ENCODE measurements around the gene ZBTB24. TPM values are rescaled to one million over a fixed set of nuclear protein-coding genes. Genes with fewer than 3 reads are reported as not detected.
A peak's percentile ranks its signal among the peaks of the same experiment; 100 is the strongest.

The ZBTB24 gene
- 10 to 100 TPM; 19.5 to 19.9 TPM for total RNA-seq
- 7.5 TPM for polyA plus RNA-seq

- Mint-ChIP-seq H3K4me3 (peak within 1 kb of the TSS; percentile 92 to 99 (median 93)), H3K4me1 (peaks cover 41 to 52% (median 52%) of the 10 kb centered on the region in 3 donors), H3K27ac (peak within 1 kb of the TSS; percentile 83 to 95 (median 91)), H3K36me3 (peaks cover 10 to 38% (median 16%) of the 10 kb centered on the region in 3 donors), H3K9me3 (no peaks in the 10 kb centered on the region), H3K27me3 (no peaks in the 10 kb centered on the region)
- ChIA-PET CTCF (interaction anchor here (0.7 to 2.4 kb wide), 6 partner anchors 27 to 556 kb away, joined by 3 to 13 read pairs (median 7); partner anchors contain the start of genes AK9, CD164, FIG4 and PPIL6), POLR2A (interaction anchor here (0.7 to 2.8 kb wide), 7 partner anchors 8 to 1230 kb away, joined by 3 to 20 read pairs (median 5); partner anchors contain the start of genes CD164, MICAL1, PPIL6 and SMPD2)
- Histone ChIP-seq H3K36me3 (ENCODE audit: insufficient read depth, low read length) (peaks cover 3% of the 10 kb centered on the region), H3K4me3 (ENCODE audit: low read length) (peak within 1 kb of the TSS; percentile 88), H3K27ac (ENCODE audit: low read depth, low read length) (peak within 1 kb of the TSS; percentile 60), H3K4me1 (ENCODE audit: insufficient read depth, low read length) (peaks cover 42% of the 10 kb centered on the region), H3K27me3 (ENCODE audit: insufficient read depth, low read length, poor library complexity, severe bottlenecking) (no peaks in the 10 kb centered on the region), H3K9me3 (ENCODE audit: low read length) (no peaks in the 10 kb centered on the region)
- peak; percentile 85 to 93 (median 88) for DNase-seq
Measured at GRCh38 chr6:109482905-109483734, at the start of gene ZBTB24. Gene ZBTB24 (minus strand): TSS chr6:109483219. CDS start chr6:109482026, 1,193 bp downstream.

DNA sequence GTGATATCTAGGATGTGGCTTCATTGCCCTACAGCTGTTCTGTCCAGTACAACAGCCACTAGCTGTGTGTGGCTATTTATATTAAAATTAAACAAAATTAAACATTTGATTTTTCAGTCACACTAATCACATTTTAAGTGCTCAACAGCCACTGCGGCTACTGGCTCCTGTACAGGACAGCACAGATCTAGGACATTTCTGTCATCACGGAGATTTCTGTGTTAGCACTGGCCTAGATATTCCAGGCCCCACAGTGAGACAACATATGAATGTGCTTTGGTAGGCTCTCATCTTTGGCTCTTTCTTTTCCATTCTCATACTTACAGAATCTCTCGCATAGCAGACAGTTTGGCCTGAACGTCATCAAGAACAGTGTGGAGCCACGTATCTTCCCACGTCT is 48.4 kb upstream of the ZBTB24 start:
- Mint-ChIP-seq H3K9me3 (peaks cover 0 to 5% (median 2%) of the 10 kb centered on the region in 5 donors), H3K4me3 (no peak overlapping the region), H3K4me1 (peaks cover 0 to 4% (median 0%) of the 10 kb centered on the region in 3 donors), H3K27me3 (peaks cover 0 to 2% of the 10 kb centered on the region in 2 donors), H3K36me3 (peaks cover 0 to 3% (median 2%) of the 10 kb centered on the region in 3 donors), H3K27ac (peak overlapping the region in 2 of 8 donors; percentile 20 to 53)
- Histone ChIP-seq H3K9me3 (ENCODE audit: low read length) (no peaks in the 10 kb centered on the region), H3K4me3 (ENCODE audit: low read length) (no peak overlapping the region), H3K4me1 (ENCODE audit: insufficient read depth, low read length) (no peaks in the 10 kb centered on the region), H3K27me3 (ENCODE audit: insufficient read depth, low read length, poor library complexity, severe bottlenecking) (no peaks in the 10 kb centered on the region), H3K27ac (ENCODE audit: low read depth, low read length) (no peak overlapping the region), H3K36me3 (ENCODE audit: insufficient read depth, low read length) (no peaks in the 10 kb centered on the region)
- ChIA-PET CTCF (interaction anchor here (2.7 kb wide), 1 partner anchor 508 kb away, joined by 11 read pairs; no protein-coding TSS in a partner anchor), POLR2A (no interaction called here)
- DNase-seq: no peak

DNA sequence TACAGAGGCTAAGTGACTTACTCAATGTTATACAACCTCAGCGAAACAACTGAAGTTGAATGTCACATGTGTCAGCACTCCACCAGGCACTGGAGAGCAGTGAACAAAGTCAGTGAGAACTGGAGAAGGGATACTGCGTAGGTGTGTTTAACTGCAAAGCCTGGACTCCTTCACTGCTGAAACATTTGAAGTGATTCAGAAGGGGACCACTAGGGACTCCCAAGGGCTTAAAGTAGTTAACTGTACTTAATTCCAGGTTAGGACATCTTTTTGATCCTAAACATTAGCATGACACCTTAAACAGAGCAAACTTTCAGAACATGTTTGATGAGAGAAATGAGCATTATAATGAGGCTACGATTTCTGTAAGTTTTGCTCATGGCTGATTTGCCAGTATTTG is 45.0 kb upstream of the ZBTB24 start:
- H3K27ac Mint-ChIP-seq: no peak overlapping the region
- no peak for DNase-seq
- H3K36me3 ChIP-seq (ENCODE audit: insufficient read depth, low read length): no peaks in the 10 kb centered on the region
- H3K27ac ChIP-seq (ENCODE audit: low read depth, low read length): no peak overlapping the region
- peaks cover 3 to 7% (median 5%) of the 10 kb centered on the region in 5 donors for H3K9me3 Mint-ChIP-seq
- H3K4me1 Mint-ChIP-seq: peaks cover 0 to 4% (median 0%) of the 10 kb centered on the region in 3 donors
- ChIA-PET CTCF (interaction anchor here (4.1 kb wide), 1 partner anchor 511 kb away, joined by 29 read pairs; no protein-coding TSS in a partner anchor), POLR2A (no interaction called here)
- no peak overlapping the region for H3K4me3 Mint-ChIP-seq
- no peak overlapping the region for H3K4me3 ChIP-seq (ENCODE audit: low read length)
- H3K36me3 Mint-ChIP-seq: peaks cover 2 to 11% (median 3%) of the 10 kb centered on the region in 3 donors
- no peaks in the 10 kb centered on the region for H3K4me1 ChIP-seq (ENCODE audit: insufficient read depth, low read length)
- peaks cover 0 to 2% of the 10 kb centered on the region in 2 donors for H3K27me3 Mint-ChIP-seq
- H3K27me3 ChIP-seq (ENCODE audit: insufficient read depth, low read length, poor library complexity, severe bottlenecking): no peaks in the 10 kb centered on the region
- no peaks in the 10 kb centered on the region for H3K9me3 ChIP-seq (ENCODE audit: low read length)

- Mint-ChIP-seq H3K9me3 (peaks cover 3 to 7% (median 5%) of the 10 kb centered on the region in 5 donors), H3K4me1 (peaks cover 0 to 4% (median 0%) of the 10 kb centered on the region in 3 donors), H3K27ac (no peak overlapping the region), H3K36me3 (peaks cover 2 to 11% (median 3%) of the 10 kb centered on the region in 3 donors), H3K27me3 (peaks cover 0 to 2% of the 10 kb centered on the region in 2 donors), H3K4me3 (no peak overlapping the region)
- H3K36me3 ChIP-seq (ENCODE audit: insufficient read depth, low read length): no peaks in the 10 kb centered on the region
- no peaks in the 10 kb centered on the region for H3K9me3 ChIP-seq (ENCODE audit: low read length)
- ChIA-PET POLR2A (no interaction called here), CTCF (interaction anchor here (4.1 kb wide), 1 partner anchor 512 kb away, joined by 29 read pairs; no protein-coding TSS in a partner anchor)
- no peaks in the 10 kb centered on the region for H3K27me3 ChIP-seq (ENCODE audit: insufficient read depth, low read length, poor library complexity, severe bottlenecking)
- DNase-seq: peak; percentile 5 to 53 (median 28)
- H3K27ac ChIP-seq (ENCODE audit: low read depth, low read length): no peak overlapping the region
- no peaks in the 10 kb centered on the region for H3K4me1 ChIP-seq (ENCODE audit: insufficient read depth, low read length)
- H3K4me3 ChIP-seq (ENCODE audit: low read length): no peak overlapping the region
Measured at GRCh38 chr6:109526905-109527628, 44.0 kb upstream of the ZBTB24 start.

DNA sequence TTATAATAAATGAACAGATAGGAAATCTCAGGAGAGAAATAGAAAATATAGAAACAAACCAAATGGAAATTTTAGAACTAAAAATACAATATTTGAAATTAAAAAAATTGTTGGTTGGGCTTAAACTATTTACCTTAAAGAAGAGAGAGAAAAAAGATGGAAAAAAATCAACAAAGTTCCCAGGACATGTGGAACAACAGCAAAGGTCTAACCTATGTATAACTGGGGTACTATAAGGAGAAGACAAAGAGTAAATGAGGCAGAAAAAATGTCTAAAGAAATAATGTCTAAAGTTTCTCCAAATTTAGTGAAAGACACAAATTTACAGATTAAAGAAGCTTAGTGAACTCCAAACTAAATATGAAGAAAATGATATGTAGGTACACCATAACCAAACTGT is 41.1 kb upstream of the ZBTB24 start:
- ChIA-PET POLR2A (no interaction called here), CTCF (no interaction called here)
- H3K4me3 ChIP-seq (ENCODE audit: low read length): no peak overlapping the region
- H3K27ac ChIP-seq (ENCODE audit: low read depth, low read length): no peak overlapping the region
- Mint-ChIP-seq H3K27ac (no peak overlapping the region), H3K4me1 (peaks cover 0 to 4% (median 2%) of the 10 kb centered on the region in 3 donors), H3K36me3 (peaks cover 0 to 17% (median 3%) of the 10 kb centered on the region in 3 donors), H3K27me3 (no peaks in the 10 kb centered on the region), H3K4me3 (no peak overlapping the region), H3K9me3 (peaks cover 5 to 7% (median 6%) of the 10 kb centered on the region in 5 donors)
- no peaks in the 10 kb centered on the region for H3K27me3 ChIP-seq (ENCODE audit: insufficient read depth, low read length, poor library complexity, severe bottlenecking)
- DNase-seq: no peak
- H3K4me1 ChIP-seq (ENCODE audit: insufficient read depth, low read length): no peaks in the 10 kb centered on the region
- H3K36me3 ChIP-seq (ENCODE audit: insufficient read depth, low read length): no peaks in the 10 kb centered on the region
- H3K9me3 ChIP-seq (ENCODE audit: low read length): no peaks in the 10 kb centered on the region

DNA sequence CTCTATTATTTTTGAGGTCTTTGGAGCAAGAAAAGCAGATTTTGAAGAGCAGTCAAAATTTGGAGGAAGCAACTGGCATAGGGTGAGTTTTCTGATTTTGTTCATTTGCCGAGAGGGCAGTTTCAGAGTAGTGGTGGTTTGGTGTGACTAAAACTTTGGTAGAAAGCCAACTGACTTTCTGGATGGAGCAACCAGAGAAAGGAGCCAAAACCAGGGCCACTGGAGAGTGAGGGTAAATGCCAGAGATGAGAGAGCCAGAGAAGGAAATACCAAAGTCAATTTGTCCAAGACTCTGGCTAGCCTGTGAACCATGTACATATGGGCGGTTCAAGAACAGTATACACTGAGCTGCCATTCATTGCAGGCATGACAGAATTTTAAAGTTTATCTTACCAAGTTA is 40.5 kb upstream of the ZBTB24 start:
- peaks cover 0 to 17% (median 3%) of the 10 kb centered on the region in 3 donors for H3K36me3 Mint-ChIP-seq
- H3K4me3 ChIP-seq (ENCODE audit: low read length): no peak overlapping the region
- DNase-seq: no peak
- POLR2A ChIA-PET: no interaction called here
- no peak overlapping the region for H3K27ac ChIP-seq (ENCODE audit: low read depth, low read length)
- H3K27me3 Mint-ChIP-seq: no peaks in the 10 kb centered on the region
- H3K4me3 Mint-ChIP-seq: no peak overlapping the region
- H3K36me3 ChIP-seq (ENCODE audit: insufficient read depth, low read length): no peaks in the 10 kb centered on the region
- peaks cover 5 to 7% (median 6%) of the 10 kb centered on the region in 5 donors for H3K9me3 Mint-ChIP-seq
- peaks cover 0 to 4% (median 2%) of the 10 kb centered on the region in 3 donors for H3K4me1 Mint-ChIP-seq
- no peaks in the 10 kb centered on the region for H3K9me3 ChIP-seq (ENCODE audit: low read length)
- H3K27me3 ChIP-seq (ENCODE audit: insufficient read depth, low read length, poor library complexity, severe bottlenecking): no peaks in the 10 kb centered on the region
- H3K27ac Mint-ChIP-seq: no peak overlapping the region
- CTCF ChIA-PET: no interaction called here
- no peaks in the 10 kb centered on the region for H3K4me1 ChIP-seq (ENCODE audit: insufficient read depth, low read length)

GRCh38 chr6:109521080-109521479 is 38.1 kb upstream of the ZBTB24 start:
- peaks cover 13 to 14% (median 14%) of the 10 kb centered on the region in 3 donors for H3K4me1 Mint-ChIP-seq
- Histone ChIP-seq H3K9me3 (ENCODE audit: low read length) (no peaks in the 10 kb centered on the region), H3K27me3 (ENCODE audit: insufficient read depth, low read length, poor library complexity, severe bottlenecking) (no peaks in the 10 kb centered on the region), H3K4me3 (ENCODE audit: low read length) (no peak overlapping the region), H3K4me1 (ENCODE audit: insufficient read depth, low read length) (peaks cover 12% of the 10 kb centered on the region), H3K36me3 (ENCODE audit: insufficient read depth, low read length) (no peaks in the 10 kb centered on the region), H3K27ac (ENCODE audit: low read depth, low read length) (no peak overlapping the region)
- no peak overlapping the region for H3K4me3 Mint-ChIP-seq
- no peaks in the 10 kb centered on the region for H3K27me3 Mint-ChIP-seq
- POLR2A ChIA-PET: no interaction called here
- H3K27ac Mint-ChIP-seq: no peak overlapping the region
- no peak for DNase-seq
- peaks cover 5 to 7% (median 6%) of the 10 kb centered on the region in 5 donors for H3K9me3 Mint-ChIP-seq
- H3K36me3 Mint-ChIP-seq: peaks cover 0 to 17% (median 3%) of the 10 kb centered on the region in 3 donors
- CTCF ChIA-PET: interaction anchor here (1.5 kb wide), 1 partner anchor 519 kb away, joined by 3 read pairs; no protein-coding TSS in a partner anchor
